NT2/D1 (cell line): Measurements from ENCODE around the gene ATP23.

Source experiments
- DNase-seq: peaks from one replicate; pipeline ENCODE4 v3.0.0-alpha.2; 2011; ENCODE audit warnings: low read depth, low spot score
- H3K27me3 ChIP-seq: 2 replicates; pipeline ENCODE4 v1.6.0; 2011; ENCODE audit warnings: mild to moderate bottlenecking; ENCODE audit not compliant: insufficient read length, insufficient read depth
- H3K36me3 ChIP-seq: 2 replicates; pipeline ENCODE4 v1.6.1; 2011; ENCODE audit warnings: mild to moderate bottlenecking, low read length, mixed read lengths; ENCODE audit not compliant: insufficient read depth, insufficient read length
- H3K4me1 ChIP-seq: 2 replicates; pipeline ENCODE4 v1.5.1; 2011; ENCODE audit not compliant: insufficient read depth, insufficient read length
- H3K4me3 ChIP-seq: 2 replicates; pipeline ENCODE4 v1.5.1; 2011; ENCODE audit warnings: low read depth; ENCODE audit not compliant: insufficient read length
- H3K9ac ChIP-seq: 2 replicates; pipeline ENCODE4 v1.6.0; 2011; ENCODE audit warnings: low read depth; ENCODE audit not compliant: insufficient read length
- H3K9me3 ChIP-seq: 2 replicates; pipeline ENCODE4 v1.5.1; 2011; ENCODE audit warnings: mild to moderate bottlenecking, low read length; ENCODE audit not compliant: insufficient read depth
- SUZ12 ChIP-seq: IDR thresholded peaks from 2 replicates; pipeline ENCODE4 v1.6.1; 2011; ENCODE audit not compliant: insufficient read length, insufficient read depth; ENCODE audit errors: extremely low read depth
- YY1 ChIP-seq: IDR thresholded peaks from 2 replicates; pipeline ENCODE4 v1.6.1; 2011; ENCODE audit not compliant: insufficient read length, insufficient read depth
- ZNF274 ChIP-seq: IDR thresholded peaks from 2 replicates; pipeline ENCODE4 v1.6.1; 2011; ENCODE audit warnings: mild to moderate bottlenecking, low read depth, low read length

Gene ATP23

DNA sequence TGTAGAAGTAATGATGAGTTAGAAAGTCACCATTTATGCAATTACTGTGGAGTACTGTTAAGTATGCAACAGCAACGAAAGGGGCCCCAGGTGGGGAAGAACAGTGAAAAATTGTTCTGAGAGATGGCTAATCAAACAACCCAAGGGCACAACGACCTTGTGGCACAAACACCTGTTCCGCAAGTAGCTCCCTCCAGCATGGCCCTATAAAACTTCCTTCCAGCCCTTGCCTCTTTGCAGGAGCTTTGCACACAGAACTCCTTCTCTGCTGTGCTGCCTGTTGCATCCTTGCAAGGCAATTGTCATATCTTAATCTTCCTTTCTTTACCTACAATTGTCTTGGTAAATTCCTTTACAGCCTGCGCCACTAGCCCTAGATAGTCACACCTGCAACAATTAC is 23.2 kb upstream of the ATP23 start:
- no peak for DNase-seq
- TF ChIP-seq YY1 (no peak), ZNF274 (no peak), SUZ12 (no peak)
- no peaks in the 10 kb centered on the region for H3K4me1 ChIP-seq
- no peaks in the 10 kb centered on the region for H3K9me3 ChIP-seq
- H3K36me3 ChIP-seq = no peaks in the 10 kb centered on the region
- no peak overlapping the region for H3K9ac ChIP-seq
- no peak overlapping the region for H3K4me3 ChIP-seq
- peaks cover 2% of the 10 kb centered on the region for H3K27me3 ChIP-seq

DNA sequence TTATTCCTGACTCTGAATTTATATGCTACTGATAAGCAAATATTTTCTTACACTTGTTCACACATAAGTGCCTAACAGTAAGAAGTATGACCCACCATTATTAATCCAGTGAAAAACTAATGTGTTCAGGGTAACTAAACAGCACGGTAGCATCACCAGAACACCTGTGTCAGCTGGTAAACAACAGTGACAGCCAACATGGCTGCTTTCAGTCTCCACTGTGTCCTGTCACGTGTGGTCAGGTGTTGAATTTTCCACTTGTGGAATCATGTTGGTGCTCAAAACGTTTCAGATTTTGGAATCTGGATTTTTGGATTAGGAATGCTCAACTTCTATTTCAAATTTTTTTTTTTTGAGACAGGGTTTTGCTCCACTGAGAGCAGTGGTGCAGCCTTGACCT is 14.3 kb upstream of the ATP23 start:
- Histone ChIP-seq H3K36me3 (no peaks in the 10 kb centered on the region), H3K9ac (no peak overlapping the region), H3K27me3 (no peaks in the 10 kb centered on the region), H3K4me3 (no peak overlapping the region), H3K9me3 (no peaks in the 10 kb centered on the region), H3K4me1 (no peaks in the 10 kb centered on the region)
- DNase-seq = no peak
- no peak for TF ChIP-seq YY1
- TF ChIP-seq ZNF274 = no peak
- TF ChIP-seq SUZ12 = no peak

DNA sequence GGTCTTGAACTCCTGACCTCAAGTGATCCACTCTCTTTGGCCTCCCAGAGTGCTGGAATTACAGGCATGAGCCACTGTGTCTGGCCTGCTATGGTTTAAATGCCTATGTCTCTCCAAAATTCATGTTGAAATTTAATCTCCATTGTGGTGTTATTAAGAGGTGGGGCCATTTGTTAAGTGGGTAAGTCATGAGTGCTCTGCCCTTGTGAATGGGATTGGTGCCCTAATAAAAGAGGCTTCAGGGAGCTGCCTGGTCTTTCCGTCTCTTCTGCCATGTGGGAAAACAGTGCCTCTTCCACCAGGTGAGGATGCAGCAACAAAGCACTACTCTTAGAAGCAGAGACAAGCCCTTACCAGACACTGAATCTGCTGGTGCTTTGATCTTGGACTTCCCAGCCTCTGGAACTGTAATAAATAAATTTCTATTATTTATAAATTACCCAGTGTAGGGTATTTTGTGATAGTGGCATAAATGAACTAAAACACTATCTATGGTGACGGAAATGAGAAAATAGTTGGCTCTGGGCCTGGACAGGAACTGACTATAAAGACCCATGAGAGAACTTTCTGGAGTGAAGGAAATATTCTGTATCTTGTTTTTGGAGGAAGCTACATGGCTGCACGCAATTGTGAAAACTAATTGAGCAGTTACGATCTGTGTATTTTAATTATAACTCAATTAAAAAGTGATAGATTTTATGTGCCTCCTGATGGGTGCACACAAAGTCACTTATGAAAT is 12.1 kb upstream of the ATP23 start:
- no peak for TF ChIP-seq YY1
- TF ChIP-seq SUZ12 = no peak
- no peak for TF ChIP-seq ZNF274
- no peak for DNase-seq

DNA sequence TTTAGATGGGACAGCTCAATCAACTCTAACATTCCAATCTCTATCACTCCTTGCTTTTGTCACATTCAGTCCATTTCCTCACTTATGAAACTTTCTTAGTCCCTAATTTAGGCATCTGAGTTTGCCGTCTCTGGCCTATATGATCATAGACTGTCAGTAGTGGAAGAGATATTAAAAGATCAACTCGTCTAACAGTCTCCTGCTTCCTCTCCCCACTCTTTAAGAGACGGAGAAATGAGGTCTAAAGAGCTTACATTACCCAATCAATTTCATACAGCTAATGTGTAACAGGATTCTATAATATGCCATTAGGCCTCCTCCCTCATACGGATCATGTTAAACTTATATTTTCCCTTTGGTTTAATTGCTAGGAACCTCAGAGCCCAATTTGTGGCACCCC is 6.5 kb upstream of the ATP23 start:
- Histone ChIP-seq H3K36me3 (no peaks in the 10 kb centered on the region), H3K9ac (no peak overlapping the region), H3K27me3 (no peaks in the 10 kb centered on the region), H3K9me3 (no peaks in the 10 kb centered on the region), H3K4me3 (no peak overlapping the region), H3K4me1 (no peaks in the 10 kb centered on the region)
- no peak for TF ChIP-seq ZNF274
- TF ChIP-seq YY1 = no peak
- no peak for DNase-seq

More for the DNA sequence above, 12.1 kb upstream of the ATP23 start:
- Histone ChIP-seq H3K36me3 (no peaks in the 10 kb centered on the region), H3K9ac (no peak overlapping the region), H3K27me3 (no peaks in the 10 kb centered on the region), H3K4me1 (no peaks in the 10 kb centered on the region), H3K9me3 (no peaks in the 10 kb centered on the region), H3K4me3 (no peak overlapping the region)

GRCh38 chr12:57935331-57935730 is 6.0 kb upstream of the ATP23 start:
- peak overlapping the region; percentile 74 for H3K4me3 ChIP-seq
- H3K9me3 ChIP-seq = no peaks in the 10 kb centered on the region
- no peaks in the 10 kb centered on the region for H3K36me3 ChIP-seq
- TF ChIP-seq ZNF274 (no peak), SUZ12 (no peak), YY1 (no peak)
- no peaks in the 10 kb centered on the region for H3K4me1 ChIP-seq
- H3K27me3 ChIP-seq = no peaks in the 10 kb centered on the region
- no peak for DNase-seq
- H3K9ac ChIP-seq = no peak overlapping the region

DNA sequence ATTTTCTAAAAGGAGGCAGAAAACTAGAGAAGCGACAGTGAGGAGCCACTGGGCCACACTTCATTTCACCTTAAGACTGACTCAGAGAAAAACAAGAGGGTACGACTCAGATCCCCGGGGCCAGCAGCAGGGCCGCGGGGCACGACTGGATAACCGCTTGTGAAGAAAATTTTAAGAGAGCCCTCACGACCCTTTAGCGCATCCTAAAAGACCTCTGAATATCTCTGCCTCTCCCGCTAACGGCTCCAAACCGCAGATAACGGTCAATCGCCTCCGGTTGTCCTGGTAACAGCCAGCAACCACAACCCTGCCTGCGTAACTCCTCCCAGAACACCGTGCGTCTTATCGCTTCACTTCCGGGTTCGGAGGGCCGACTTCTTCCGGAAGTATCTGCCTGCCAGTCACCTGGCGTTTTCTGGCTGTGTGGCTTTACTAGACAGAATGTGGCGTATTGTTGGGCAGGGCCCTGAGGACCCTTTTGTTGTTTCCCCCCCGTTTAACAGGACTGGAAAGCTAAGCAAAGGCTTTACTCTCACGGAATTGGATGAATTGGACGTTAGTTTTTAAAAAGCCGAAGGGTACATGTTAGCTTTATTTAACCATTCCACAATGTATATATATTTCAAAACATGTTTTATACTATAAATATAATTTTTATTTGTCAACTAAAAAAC is 5.4 kb upstream of the ATP23 start:
- no peaks in the 10 kb centered on the region for H3K27me3 ChIP-seq
- peak overlapping the region; percentile 81 for H3K9ac ChIP-seq
- no peaks in the 10 kb centered on the region for H3K36me3 ChIP-seq
- H3K9me3 ChIP-seq = no peaks in the 10 kb centered on the region
- DNase-seq = peak; percentile 85
- H3K4me3 ChIP-seq = peak overlapping the region; percentile 74
- TF ChIP-seq ZNF274 = no peak
- TF ChIP-seq SUZ12 = no peak
- no peak for TF ChIP-seq YY1
- H3K4me1 ChIP-seq = no peaks in the 10 kb centered on the region

DNA sequence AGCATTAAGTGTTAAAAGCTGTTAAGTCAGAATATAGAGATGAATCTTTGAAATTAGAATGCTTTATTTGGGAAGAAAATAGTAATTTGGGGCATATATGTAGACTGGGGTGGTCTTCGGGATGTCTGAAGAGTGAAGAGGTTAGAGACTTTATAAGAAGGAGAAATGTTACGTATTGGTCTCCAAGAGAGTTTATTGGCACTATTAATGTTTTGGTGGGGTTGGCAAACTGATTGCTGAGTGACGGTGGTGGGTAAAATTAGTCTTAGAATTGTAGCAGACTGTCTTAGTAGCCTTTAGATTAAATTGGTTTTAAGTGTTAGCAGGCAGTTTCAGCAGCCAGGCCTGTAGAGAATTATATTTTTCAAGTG is 4.9 kb upstream of the ATP23 start:
- DNase-seq = no peak
- Histone ChIP-seq H3K27me3 (no peaks in the 10 kb centered on the region), H3K36me3 (no peaks in the 10 kb centered on the region), H3K4me1 (no peaks in the 10 kb centered on the region), H3K9ac (no peak overlapping the region), H3K4me3 (peak overlapping the region; percentile 74), H3K9me3 (no peaks in the 10 kb centered on the region)
- TF ChIP-seq ZNF274 = no peak
- TF ChIP-seq SUZ12 = no peak
- no peak for TF ChIP-seq YY1
